GM12892 (cell line): ENCODE measurements around the gene RBPJ.

Experiments
- POLR2A ChIP-seq: IDR thresholded peaks from 2 replicates; pipeline ENCODE4 v1.6.1; 2011; ENCODE audit warnings: low read depth, low read length, control low read depth
- POLR2AphosphoS5 ChIP-seq: IDR thresholded peaks from 2 replicates; pipeline ENCODE4 v1.6.1; 2011; ENCODE audit warnings: low read depth, low read length, control low read depth

- TF ChIP-seq POLR2AphosphoS5, result no peak
- no peak for TF ChIP-seq POLR2A
Measured at GRCh38 chr4:26433556-26433955, 112.7 kb downstream of the RBPJ start.
